ENCODE results near the gene NLRP11.
"Not testable (repeated sequence)": the region's sequence is repeated elsewhere in the genome, so short reads cannot be mapped to it uniquely, and the experiment has no call there.

The NLRP11 gene

DNA sequence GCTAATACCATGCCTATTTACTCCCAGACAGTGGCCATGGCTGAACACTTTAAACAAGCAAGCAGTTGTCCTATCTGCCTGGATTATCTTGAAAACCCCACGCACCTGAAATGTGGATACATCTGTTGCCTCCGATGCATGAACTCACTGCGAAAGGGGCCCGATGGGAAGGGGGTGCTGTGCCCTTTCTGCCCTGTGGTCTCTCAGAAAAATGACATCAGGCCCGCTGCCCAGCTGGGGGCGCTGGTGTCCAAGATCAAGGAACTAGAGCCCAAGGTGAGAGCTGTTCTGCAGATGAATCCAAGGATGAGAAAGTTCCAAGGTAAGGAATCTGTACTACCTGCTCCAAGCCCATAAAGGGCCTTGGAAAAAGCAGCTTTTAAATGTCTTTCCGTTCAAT lies 54.3 kb downstream of the NLRP11 start:
- TF ChIP-seq RAD21 (IDR thresholded peaks at IDR 0.05; ENCODE audit: low read depth) (peak; percentile 44), TCF12 (IDR thresholded peaks at IDR 0.05; ENCODE audit: low read depth) (no peak)

GRCh38 chr19:55768818-55769217 lies 63.0 kb downstream of the NLRP11 start, which contains the start of gene RFPL4AL1:
Gene RFPL4AL1, plus strand, starts transcription at chr19:55769118. Its CDS starts 2,687 bp downstream, at chr19:55771805.
- not testable (repeated sequence) for TF ChIP-seq TEAD4, EGR1, MAX (IDR thresholded peaks at IDR 0.05)

- TF ChIP-seq, protein P1, sequence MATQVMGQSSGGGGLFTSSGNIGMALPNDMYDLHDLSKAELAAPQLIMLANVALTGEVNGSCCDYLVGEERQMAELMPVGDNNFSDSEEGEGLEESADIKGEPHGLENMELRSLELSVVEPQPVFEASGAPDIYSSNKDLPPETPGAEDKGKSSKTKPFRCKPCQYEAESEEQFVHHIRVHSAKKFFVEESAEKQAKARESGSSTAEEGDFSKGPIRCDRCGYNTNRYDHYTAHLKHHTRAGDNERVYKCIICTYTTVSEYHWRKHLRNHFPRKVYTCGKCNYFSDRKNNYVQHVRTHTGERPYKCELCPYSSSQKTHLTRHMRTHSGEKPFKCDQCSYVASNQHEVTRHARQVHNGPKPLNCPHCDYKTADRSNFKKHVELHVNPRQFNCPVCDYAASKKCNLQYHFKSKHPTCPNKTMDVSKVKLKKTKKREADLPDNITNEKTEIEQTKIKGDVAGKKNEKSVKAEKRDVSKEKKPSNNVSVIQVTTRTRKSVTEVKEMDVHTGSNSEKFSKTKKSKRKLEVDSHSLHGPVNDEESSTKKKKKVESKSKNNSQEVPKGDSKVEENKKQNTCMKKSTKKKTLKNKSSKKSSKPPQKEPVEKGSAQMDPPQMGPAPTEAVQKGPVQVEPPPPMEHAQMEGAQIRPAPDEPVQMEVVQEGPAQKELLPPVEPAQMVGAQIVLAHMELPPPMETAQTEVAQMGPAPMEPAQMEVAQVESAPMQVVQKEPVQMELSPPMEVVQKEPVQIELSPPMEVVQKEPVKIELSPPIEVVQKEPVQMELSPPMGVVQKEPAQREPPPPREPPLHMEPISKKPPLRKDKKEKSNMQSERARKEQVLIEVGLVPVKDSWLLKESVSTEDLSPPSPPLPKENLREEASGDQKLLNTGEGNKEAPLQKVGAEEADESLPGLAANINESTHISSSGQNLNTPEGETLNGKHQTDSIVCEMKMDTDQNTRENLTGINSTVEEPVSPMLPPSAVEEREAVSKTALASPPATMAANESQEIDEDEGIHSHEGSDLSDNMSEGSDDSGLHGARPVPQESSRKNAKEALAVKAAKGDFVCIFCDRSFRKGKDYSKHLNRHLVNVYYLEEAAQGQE (IDR thresholded peaks at IDR 0.05; ENCODE audit: low read depth), result no peak
- TF ChIP-seq TCF12 (IDR thresholded peaks at IDR 0.05; ENCODE audit: low read depth) (no peak), EGR1 (IDR thresholded peaks at IDR 0.05) (no peak), RAD21 (IDR thresholded peaks at IDR 0.05; ENCODE audit: low read depth) (no peak), YY1 (IDR thresholded peaks at IDR 0.05; ENCODE audit: low read depth) (no peak), MAX (IDR thresholded peaks at IDR 0.05) (no peak), TAF1 (IDR thresholded peaks at IDR 0.05; ENCODE audit: low read depth) (no peak), USF1 (IDR thresholded peaks at IDR 0.05) (no peak), FOXM1 (IDR thresholded peaks at IDR 0.05; ENCODE audit: borderline replicate concordance, low read depth) (no peak), NFIC (IDR thresholded peaks at IDR 0.05) (no peak), CEBPB (IDR thresholded peaks at IDR 0.05) (no peak), EP300 (IDR thresholded peaks at IDR 0.05; ENCODE audit: borderline replicate concordance) (no peak), ZBTB7A (IDR thresholded peaks at IDR 0.05; ENCODE audit: low read depth) (no peak), CREB1 (IDR thresholded peaks at IDR 0.05; ENCODE audit: low read depth) (no peak), TEAD4 (IDR thresholded peaks at IDR 0.05) (no peak)
These were observed 65.3 kb downstream of the NLRP11 start for GRCh38 chr19:55766466-55766865.

DNA sequence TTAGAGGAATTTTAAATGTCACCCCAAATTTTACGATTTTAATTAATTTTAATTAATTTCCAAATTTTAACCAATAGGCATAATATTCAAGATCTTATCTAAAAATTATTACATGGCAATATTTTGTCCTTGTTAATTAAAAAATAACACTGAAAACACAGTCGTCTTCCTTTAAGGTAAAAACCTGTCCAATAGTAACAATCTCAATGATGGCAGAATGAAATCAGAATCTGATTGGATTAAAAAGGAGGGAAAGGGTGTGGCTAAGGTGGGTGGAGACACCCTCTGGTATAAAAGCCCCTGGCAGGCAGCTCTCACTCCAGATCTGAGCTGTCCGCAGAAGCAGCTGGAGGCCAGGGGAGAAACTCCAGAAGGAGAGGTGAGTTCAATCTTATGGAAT lies 73.0 kb downstream of the NLRP11 start, which contains the start of gene RFPL4A:
RFPL4A (plus strand) TSS at position 301 of the 400 bp plus-strand sequence. CDS start 2,704 bp downstream, outside the sequence.
- TF ChIP-seq ZBTB7A (IDR thresholded peaks at IDR 0.05; ENCODE audit: low read depth); FOXM1 (IDR thresholded peaks at IDR 0.05; ENCODE audit: borderline replicate concordance, low read depth); TCF12 (IDR thresholded peaks at IDR 0.05; ENCODE audit: low read depth): not testable (repeated sequence)

DNA sequence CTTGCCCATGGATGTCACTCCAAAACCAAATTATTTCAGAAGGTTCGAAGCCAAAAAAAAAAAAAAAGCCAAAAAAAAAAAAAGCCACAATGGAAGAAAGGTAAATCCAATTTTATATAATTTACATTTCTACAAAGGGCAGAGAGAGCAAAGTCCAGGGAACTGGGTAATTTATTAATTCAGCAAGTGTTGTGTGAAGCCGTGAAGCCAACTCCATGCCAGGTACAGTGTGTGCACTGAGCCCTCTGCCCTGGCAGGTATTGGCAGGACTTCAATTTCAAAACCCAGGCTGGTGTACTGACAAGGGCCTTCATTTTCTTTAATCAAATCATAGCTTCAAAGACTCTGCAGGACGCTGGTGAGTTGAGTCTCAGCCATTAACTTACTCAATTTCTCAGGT lies 78.4 kb downstream of the NLRP11 start:
- no peak for TF ChIP-seq USF1 (IDR thresholded peaks at IDR 0.05)
- no peak for TF ChIP-seq YY1 (IDR thresholded peaks at IDR 0.05; ENCODE audit: low read depth)
- TF ChIP-seq CEBPB (IDR thresholded peaks at IDR 0.05), result no peak
- TF ChIP-seq MAX (IDR thresholded peaks at IDR 0.05), result no peak
- no peak for TF ChIP-seq ZBTB7A (IDR thresholded peaks at IDR 0.05; ENCODE audit: low read depth)
- TF ChIP-seq FOXM1 (IDR thresholded peaks at IDR 0.05; ENCODE audit: borderline replicate concordance, low read depth), result no peak
- no peak for TF ChIP-seq RAD21 (IDR thresholded peaks at IDR 0.05; ENCODE audit: low read depth)
- no peak for TF ChIP-seq TEAD4 (IDR thresholded peaks at IDR 0.05)

- TF ChIP-seq TEAD4 (IDR thresholded peaks at IDR 0.05) (no peak), EP300 (IDR thresholded peaks at IDR 0.05; ENCODE audit: borderline replicate concordance) (no peak), EGR1 (IDR thresholded peaks at IDR 0.05) (no peak), NFIC (IDR thresholded peaks at IDR 0.05) (no peak), CEBPB (IDR thresholded peaks at IDR 0.05) (no peak), CREB1 (IDR thresholded peaks at IDR 0.05; ENCODE audit: low read depth) (no peak), TAF1 (IDR thresholded peaks at IDR 0.05; ENCODE audit: low read depth) (no peak), YY1 (IDR thresholded peaks at IDR 0.05; ENCODE audit: low read depth) (no peak), RAD21 (IDR thresholded peaks at IDR 0.05; ENCODE audit: low read depth) (no peak), MAX (IDR thresholded peaks at IDR 0.05) (no peak), ZBTB7A (IDR thresholded peaks at IDR 0.05; ENCODE audit: low read depth) (no peak), FOXM1 (IDR thresholded peaks at IDR 0.05; ENCODE audit: borderline replicate concordance, low read depth) (no peak)
- TF ChIP-seq, protein P1 (IDR thresholded peaks at IDR 0.05; ENCODE audit: low read depth), result no peak
These were observed 81.1 kb downstream of the NLRP11 start for GRCh38 chr19:55750715-55751114.

All from Ishikawa (cell line).